Chondrocyte (in vitro differentiated cells): ENCODE data around the gene TK2. TPM values are rescaled to one million over a fixed set of nuclear protein-coding genes. Genes with fewer than 3 reads are reported as not detected.
"Not testable (repeated sequence)": the region's sequence is repeated elsewhere in the genome, so short reads cannot be mapped to it uniquely, and the experiment has no call there.

Experiments
- DNase-seq: peaks from one replicate; pipeline ENCODE4 v3.0.0; 2021; ENCODE audit warnings: mixed read lengths, low spot score
- H3K27ac Mint-ChIP-seq: one replicate; pipeline ENCODE4 v1.8.0; 2021; ENCODE audit warnings: mild to moderate bottlenecking, moderate library complexity, mixed read lengths; ENCODE audit not compliant: unreplicated experiment
- H3K27me3 Mint-ChIP-seq: 2 replicates; pipeline ENCODE4 v1.8.0; 2021; ENCODE audit warnings: low read depth, mixed read lengths
- H3K36me3 Mint-ChIP-seq: 2 replicates; pipeline ENCODE4 v1.8.0; 2021; ENCODE audit warnings: low read depth, mixed read lengths
- H3K4me1 Mint-ChIP-seq: 2 replicates; pipeline ENCODE4 v1.8.0; 2021; ENCODE audit warnings: low read depth, mild to moderate bottlenecking, mixed read lengths
- H3K4me3 Mint-ChIP-seq: one replicate; pipeline ENCODE4 v1.8.0; 2021; ENCODE audit warnings: mild to moderate bottlenecking, moderate library complexity, mixed read lengths; ENCODE audit not compliant: unreplicated experiment
- H3K9me3 Mint-ChIP-seq: 2 replicates; pipeline ENCODE4 v1.8.0; 2021; ENCODE audit warnings: low read depth, mixed read lengths
- total RNA-seq: library from RNA; stranded (reverse); gene quantifications from 3 replicates; pipeline ENCODE4 v1.2.1, GENCODE V29; 2021
- TF ChIP-seq, protein P1 (sequence below): fragments of 200-600 bp; sonication (generic); IDR thresholded peaks from 2 replicates; pipeline ENCODE4 v1.5.0; 2021; ENCODE audit warnings: antibody characterized with exemption, mild to moderate bottlenecking, moderate library complexity

TK2 gene
- total RNA-seq, 1 donor from 2014 or later: 34.3 TPM

DNA sequence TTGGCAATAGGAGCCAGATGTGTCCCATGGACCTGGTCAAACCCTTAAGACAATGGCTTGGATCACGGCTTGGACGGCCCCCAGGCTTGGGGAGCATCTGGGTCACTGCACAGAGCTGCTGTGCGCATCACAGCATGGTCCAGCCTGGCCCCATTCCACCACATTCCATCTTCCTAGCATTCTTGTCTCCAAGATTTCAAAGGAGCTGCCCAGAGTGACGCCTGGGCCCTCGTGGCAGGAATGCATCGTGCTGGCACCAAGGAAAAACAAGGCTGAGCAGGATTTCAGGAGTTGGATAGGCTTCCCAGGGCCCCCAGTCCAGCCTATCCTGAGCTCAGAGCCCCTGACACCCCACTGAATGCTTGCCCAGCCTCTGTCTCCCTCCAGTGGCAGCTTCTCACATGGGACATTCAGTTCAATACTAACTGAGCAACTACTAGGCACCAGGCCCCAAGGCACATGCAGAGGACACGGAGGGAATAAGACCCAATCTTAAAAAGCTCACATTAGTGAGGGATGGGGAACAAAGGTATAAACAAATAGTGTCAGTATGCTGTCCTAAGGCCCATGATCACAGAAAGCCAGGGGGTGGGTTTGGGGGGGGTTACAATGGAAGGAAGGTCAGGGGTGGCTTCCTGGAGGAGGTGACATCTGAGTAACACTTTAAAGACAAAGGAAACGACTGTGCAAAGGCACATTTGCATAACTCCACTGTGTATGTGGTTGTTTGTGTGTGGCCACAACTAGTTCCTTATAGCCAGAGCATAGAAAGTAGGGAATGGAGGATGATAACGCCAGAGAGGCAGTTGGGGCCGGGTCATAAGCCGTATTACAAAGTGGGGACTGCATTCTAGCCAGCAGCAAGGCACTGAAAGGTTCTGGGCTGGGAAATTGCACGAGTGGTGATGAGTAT lies 34.1 kb downstream of the TK2 start:
- H3K27ac Mint-ChIP-seq: peak overlapping the region; percentile 97
- no peak overlapping the region for H3K4me3 Mint-ChIP-seq
- TF ChIP-seq, protein P1, sequence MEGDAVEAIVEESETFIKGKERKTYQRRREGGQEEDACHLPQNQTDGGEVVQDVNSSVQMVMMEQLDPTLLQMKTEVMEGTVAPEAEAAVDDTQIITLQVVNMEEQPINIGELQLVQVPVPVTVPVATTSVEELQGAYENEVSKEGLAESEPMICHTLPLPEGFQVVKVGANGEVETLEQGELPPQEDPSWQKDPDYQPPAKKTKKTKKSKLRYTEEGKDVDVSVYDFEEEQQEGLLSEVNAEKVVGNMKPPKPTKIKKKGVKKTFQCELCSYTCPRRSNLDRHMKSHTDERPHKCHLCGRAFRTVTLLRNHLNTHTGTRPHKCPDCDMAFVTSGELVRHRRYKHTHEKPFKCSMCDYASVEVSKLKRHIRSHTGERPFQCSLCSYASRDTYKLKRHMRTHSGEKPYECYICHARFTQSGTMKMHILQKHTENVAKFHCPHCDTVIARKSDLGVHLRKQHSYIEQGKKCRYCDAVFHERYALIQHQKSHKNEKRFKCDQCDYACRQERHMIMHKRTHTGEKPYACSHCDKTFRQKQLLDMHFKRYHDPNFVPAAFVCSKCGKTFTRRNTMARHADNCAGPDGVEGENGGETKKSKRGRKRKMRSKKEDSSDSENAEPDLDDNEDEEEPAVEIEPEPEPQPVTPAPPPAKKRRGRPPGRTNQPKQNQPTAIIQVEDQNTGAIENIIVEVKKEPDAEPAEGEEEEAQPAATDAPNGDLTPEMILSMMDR: peak; percentile 75
- DNase-seq: no peak
- no peaks in the 10 kb centered on the region for H3K9me3 Mint-ChIP-seq
- peaks cover 9% of the 10 kb centered on the region for H3K36me3 Mint-ChIP-seq
- H3K4me1 Mint-ChIP-seq: peaks cover 72% of the 10 kb centered on the region
- H3K27me3 Mint-ChIP-seq: no peaks in the 10 kb centered on the region

DNA sequence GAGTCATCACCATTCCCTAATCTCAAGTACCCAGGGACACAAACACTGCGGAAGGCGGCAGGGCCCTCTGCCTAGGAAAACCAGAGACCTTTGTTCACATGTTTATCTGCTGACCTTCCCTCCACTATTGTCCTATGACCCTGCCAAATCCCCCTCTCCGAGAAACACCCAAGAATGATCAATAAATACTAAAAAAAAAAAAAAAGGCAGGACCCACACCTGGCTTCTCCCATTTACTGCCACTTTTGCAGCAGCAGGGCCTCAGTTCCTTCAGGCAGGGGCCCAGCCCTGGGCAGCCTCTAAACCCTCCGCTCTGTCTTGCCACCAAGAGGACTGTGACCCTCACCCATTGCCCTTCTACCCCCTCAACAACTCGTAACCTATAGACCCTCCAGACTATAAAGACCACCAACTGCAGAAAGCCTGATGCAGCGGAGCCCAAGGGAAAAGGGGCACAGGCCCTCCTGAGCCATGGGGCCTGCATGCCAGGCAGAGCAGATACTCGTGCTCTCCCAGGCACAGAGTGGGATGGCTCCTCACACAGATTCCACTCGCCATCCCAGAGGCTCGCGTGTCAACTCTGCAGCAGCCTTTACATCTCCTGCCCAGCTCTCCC lies 34.8 kb downstream of the TK2 start:
- not testable (repeated sequence) for H3K4me3 Mint-ChIP-seq, H3K27ac Mint-ChIP-seq, H3K36me3 Mint-ChIP-seq, H3K9me3 Mint-ChIP-seq, DNase-seq, H3K27me3 Mint-ChIP-seq
- peaks cover 70% of the 10 kb centered on the region for H3K4me1 Mint-ChIP-seq

DNA sequence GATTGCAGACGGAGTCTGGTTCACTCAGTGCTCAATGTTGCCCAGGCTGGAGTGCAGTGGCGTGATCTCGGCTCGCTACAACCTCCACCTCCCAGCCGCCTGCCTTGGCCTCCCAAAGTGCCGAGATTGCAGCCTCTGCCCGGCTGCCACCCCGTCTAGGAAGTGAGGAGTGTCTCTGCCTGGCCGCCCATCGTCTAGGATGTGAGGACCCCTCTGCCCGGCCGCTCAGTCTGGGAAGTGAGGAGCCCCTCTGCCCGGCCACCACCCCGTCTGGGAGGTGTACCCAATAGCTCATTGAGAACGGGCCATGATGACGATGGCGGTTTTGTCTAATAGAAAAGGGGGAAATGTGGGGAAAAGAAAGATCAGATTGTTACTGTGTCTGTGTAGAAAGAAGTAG lies 35.5 kb downstream of the TK2 start:
- not testable (repeated sequence) for H3K4me3 Mint-ChIP-seq, H3K27me3 Mint-ChIP-seq, H3K27ac Mint-ChIP-seq, H3K36me3 Mint-ChIP-seq, H3K9me3 Mint-ChIP-seq
- H3K4me1 Mint-ChIP-seq: peaks cover 68% of the 10 kb centered on the region
- peak; percentile 70 for DNase-seq

DNA sequence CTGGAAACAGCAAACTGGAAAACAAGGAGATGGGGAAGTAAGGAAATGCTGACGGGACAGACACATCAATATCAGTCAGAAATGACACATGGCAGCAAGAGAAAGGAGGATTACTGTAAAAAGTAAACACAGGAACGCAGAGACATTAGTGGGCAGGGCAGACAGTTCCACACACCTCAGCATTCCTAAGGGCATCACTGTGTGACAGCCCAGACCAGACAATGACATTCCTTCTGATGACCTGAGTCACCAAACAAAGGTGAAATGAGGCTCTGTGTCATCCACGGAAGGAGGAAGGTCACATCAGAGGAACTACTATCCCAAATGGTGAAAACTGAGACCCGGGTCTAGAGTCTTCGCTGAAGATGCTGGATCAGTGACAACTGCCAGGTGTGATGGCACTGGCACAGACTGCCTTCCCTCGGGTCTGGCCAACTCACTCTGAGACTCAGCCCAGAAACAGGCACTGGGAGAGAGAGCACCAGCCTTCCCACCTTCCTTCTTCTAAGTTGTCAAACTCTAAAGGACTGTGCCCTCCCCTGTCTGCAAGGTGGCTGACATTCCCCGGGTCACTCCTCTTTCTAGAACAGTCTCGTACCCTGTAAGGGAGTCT lies 36.7 kb downstream of the TK2 start:
- TF ChIP-seq, protein P1: no peak
- Mint-ChIP-seq H3K27ac (peak overlapping the region; percentile 93), H3K36me3 (peaks cover 9% of the 10 kb centered on the region), H3K9me3 (no peaks in the 10 kb centered on the region), H3K4me3 (no peak overlapping the region), H3K27me3 (no peaks in the 10 kb centered on the region), H3K4me1 (peaks cover 72% of the 10 kb centered on the region)
- DNase-seq: no peak

DNA sequence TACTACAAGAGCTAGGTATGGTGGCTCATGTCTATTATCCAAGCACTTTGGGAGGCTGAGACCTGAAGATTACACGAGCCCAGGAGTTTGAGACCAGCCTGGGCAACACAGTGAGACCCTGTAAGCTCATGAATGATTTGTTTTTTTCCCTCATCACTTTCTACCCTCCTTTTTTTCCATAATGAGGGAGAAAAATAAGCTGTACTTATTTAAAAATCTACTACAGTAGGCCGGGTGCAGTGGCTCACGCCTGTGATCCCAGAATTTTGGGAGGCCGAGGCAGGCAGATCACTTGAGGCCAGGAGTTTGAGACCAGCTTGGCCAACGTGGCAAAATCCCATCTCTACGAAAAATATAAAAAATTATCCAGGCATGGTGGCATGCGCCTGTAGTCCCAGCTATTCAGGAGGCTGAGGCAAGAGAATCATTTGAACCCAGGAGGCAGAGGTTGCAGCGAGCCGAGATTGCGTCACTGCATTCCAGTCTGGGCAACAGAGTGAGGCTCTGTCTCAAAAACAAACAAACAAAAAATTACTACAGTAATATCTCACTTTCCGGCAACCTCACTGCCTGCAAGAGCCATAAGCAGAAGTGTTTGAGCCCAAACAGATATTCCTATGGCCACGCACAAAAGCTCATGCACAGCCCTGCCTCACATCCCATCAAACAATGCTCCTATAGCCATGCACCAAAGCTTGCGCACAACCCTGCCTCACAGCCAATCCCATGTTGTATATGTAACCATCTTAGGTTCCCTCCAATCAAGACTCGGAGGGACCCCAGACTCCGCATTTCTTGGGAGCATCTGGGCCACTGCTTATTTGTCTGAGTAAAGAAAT lies 37.4 kb downstream of the TK2 start:
- Mint-ChIP-seq H3K27me3 (no peaks in the 10 kb centered on the region), H3K4me3 (no peak overlapping the region), H3K9me3 (peaks cover 5% of the 10 kb centered on the region), H3K4me1 (peaks cover 74% of the 10 kb centered on the region), H3K36me3 (peaks cover 13% of the 10 kb centered on the region), H3K27ac (peak overlapping the region; percentile 93)
- DNase-seq: peak; percentile 59
- TF ChIP-seq, protein P1: no peak
